ENCODE data around the gene EFNA5.

- no peak for TF ChIP-seq EZH2 (IDR thresholded peaks at IDR 0.05; ENCODE audit: insufficient read depth, poor library complexity, severe bottlenecking)
- TF ChIP-seq EZH2phosphoT487 (IDR thresholded peaks at IDR 0.05; ENCODE audit: insufficient read depth, low read depth): no peak
Observed at GRCh38 chr5:107687937-107688336, 17.2 kb upstream of the EFNA5 start.
